Activated CD8-positive, alpha-beta T cell treated with anti-CD3 and anti-CD28 coated beads for 36 hours (primary cell): ENCODE measurements around the gene CENPB. TPM values are rescaled to one million over a fixed set of nuclear protein-coding genes. Genes with fewer than 3 reads are reported as not detected.
"Not testable (repeated sequence)": the region's sequence is repeated elsewhere in the genome, so short reads cannot be mapped to it uniquely, and the experiment has no call there.

Source experiments
- ATAC-seq: fragments of 200-7000 bp; cut with Tn5 transposase; one replicate; pipeline ENCODE4 v1.10.0; 2021; ENCODE audit warnings: mild to moderate bottlenecking, moderate library complexity
- CTCF ChIA-PET: fragments of 350-600 bp; sonication (Branson Sonifier 250); formaldehyde crosslinking; loops from one replicate; lab custom pipeline; 2021; ENCODE audit warnings: antibody characterized with exemption; lab: Charles Lee
- POLR2A ChIA-PET: fragments of 350-600 bp; sonication (Branson Sonifier 250); formaldehyde crosslinking; loops from one replicate; lab custom pipeline; 2021; ENCODE audit warnings: antibody characterized with exemption; lab: Charles Lee
- DNase-seq: peaks from one replicate; pipeline ENCODE4 v3.0.0-alpha.2; 2020
- H3K27ac Mint-ChIP-seq: one replicate; pipeline ENCODE4 v1.8.0; 2021; ENCODE audit warnings: mild to moderate bottlenecking, mixed read lengths
- H3K27me3 Mint-ChIP-seq: one replicate; pipeline ENCODE4 v1.8.0; 2021; ENCODE audit warnings: mixed read lengths
- H3K36me3 Mint-ChIP-seq: one replicate; pipeline ENCODE4 v1.8.0; 2021; ENCODE audit warnings: low read depth, mixed read lengths
- H3K4me1 Mint-ChIP-seq: one replicate; pipeline ENCODE4 v1.8.0; 2021; ENCODE audit warnings: low read depth, mixed read lengths
- H3K4me3 Mint-ChIP-seq: one replicate; pipeline ENCODE4 v1.8.0; 2021; ENCODE audit warnings: mild to moderate bottlenecking, moderate library complexity, mixed read lengths
- H3K9me3 Mint-ChIP-seq: one replicate; pipeline ENCODE4 v1.8.0; 2021; ENCODE audit warnings: mixed read lengths
- intact Hi-C: fragments of 100-400 bp; cut with micrococcal nuclease; formaldehyde crosslinking; loops from one replicate; pipeline ENCODE4 v1.10.0; 2022
- total RNA-seq, 2 experiments: library from RNA; stranded (reverse); gene quantifications; one replicate each; pipeline ENCODE4 v1.2.3, GENCODE V29; 2021
- TF ChIP-seq, protein P1 (sequence below): fragments of 200-600 bp; IDR thresholded peaks from one replicate; pipeline ENCODE4 v1.8.0; 2022; ENCODE audit warnings: antibody characterized with exemption, mild to moderate bottlenecking

CENPB gene
- total RNA-seq, 2 experiments from 2014 or later = 35.0 to 35.4 TPM

DNA sequence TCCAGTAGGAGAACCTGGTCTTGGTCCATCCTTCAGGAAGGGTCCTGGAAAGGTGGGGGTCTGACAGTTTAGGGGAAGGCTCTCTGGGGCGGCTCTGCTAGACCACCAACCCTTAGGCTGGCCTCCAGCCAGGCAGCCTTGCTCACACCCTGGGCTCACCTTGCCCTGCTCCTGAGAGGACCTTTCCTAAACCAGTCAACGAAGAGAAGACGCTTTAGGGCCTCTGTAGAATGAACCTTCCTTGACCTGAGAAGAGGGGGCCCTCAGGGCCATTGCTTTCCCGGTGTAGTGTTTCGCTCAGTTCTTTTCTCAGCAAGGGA is 10.6 kb upstream of the CENPB start:
- H3K27ac Mint-ChIP-seq = peak overlapping the region; percentile 93
- H3K27me3 Mint-ChIP-seq = no peaks in the 10 kb centered on the region
- TF ChIP-seq, protein P1, sequence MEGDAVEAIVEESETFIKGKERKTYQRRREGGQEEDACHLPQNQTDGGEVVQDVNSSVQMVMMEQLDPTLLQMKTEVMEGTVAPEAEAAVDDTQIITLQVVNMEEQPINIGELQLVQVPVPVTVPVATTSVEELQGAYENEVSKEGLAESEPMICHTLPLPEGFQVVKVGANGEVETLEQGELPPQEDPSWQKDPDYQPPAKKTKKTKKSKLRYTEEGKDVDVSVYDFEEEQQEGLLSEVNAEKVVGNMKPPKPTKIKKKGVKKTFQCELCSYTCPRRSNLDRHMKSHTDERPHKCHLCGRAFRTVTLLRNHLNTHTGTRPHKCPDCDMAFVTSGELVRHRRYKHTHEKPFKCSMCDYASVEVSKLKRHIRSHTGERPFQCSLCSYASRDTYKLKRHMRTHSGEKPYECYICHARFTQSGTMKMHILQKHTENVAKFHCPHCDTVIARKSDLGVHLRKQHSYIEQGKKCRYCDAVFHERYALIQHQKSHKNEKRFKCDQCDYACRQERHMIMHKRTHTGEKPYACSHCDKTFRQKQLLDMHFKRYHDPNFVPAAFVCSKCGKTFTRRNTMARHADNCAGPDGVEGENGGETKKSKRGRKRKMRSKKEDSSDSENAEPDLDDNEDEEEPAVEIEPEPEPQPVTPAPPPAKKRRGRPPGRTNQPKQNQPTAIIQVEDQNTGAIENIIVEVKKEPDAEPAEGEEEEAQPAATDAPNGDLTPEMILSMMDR = no peak
- POLR2A ChIA-PET = interaction anchor here (0.6 to 1.8 kb wide), 4 partner anchors 14 to 48 kb away, joined by 3 to 8 read pairs (median 3); partner anchors contain the start of gene AP5S1
- H3K36me3 Mint-ChIP-seq = peaks cover 48% of the 10 kb centered on the region
- DNase-seq (no peak), ATAC-seq (no peak)
- H3K9me3 Mint-ChIP-seq = no peaks in the 10 kb centered on the region
- intact Hi-C loops = no loop called here
- peak overlapping the region; percentile 99 for H3K4me3 Mint-ChIP-seq
- CTCF ChIA-PET = no interaction called here
- peaks cover 49% of the 10 kb centered on the region for H3K4me1 Mint-ChIP-seq

DNA sequence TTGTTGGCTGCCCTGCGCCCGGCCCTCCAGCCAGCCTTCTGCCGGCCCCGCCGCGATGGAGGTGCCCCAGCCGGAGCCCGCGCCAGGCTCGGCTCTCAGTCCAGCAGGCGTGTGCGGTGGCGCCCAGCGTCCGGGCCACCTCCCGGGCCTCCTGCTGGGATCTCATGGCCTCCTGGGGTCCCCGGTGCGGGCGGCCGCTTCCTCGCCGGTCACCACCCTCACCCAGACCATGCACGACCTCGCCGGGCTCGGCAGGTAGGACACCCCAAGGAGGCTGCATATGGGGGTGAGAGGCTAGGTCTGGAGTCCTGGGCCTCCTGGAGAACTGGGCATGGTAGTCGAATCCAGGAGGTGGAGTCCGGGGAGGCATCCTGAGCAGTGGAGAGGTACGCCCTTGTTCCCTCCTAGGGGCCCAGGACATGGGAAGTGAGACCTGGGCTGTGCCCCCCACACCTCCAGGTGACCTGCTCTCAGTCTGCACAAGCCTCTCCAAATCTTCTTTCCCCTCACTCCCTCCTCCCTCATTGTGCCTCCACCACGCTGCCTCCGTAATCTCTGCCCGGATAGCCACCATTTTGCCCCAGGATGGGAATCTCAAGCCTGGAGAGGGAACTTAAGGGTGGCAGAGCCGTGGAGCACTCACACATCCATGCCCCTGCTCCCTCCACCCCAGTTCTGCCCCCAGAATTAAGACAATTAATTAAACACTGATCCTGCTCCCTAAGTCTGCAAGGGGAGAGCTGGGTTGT is 10.1 kb upstream of the CENPB start:
- DNase-seq (no peak), ATAC-seq (peak; percentile 1)
- POLR2A ChIA-PET = interaction anchor here (0.6 to 2.1 kb wide), 9 partner anchors 9 to 49 kb away, joined by 3 to 10 read pairs (median 3); partner anchors contain the start of genes AP5S1 and CENPB
- H3K27me3 Mint-ChIP-seq = no peaks in the 10 kb centered on the region
- no peaks in the 10 kb centered on the region for H3K9me3 Mint-ChIP-seq
- peaks cover 49% of the 10 kb centered on the region for H3K4me1 Mint-ChIP-seq
- peak overlapping the region; percentile 93 for H3K27ac Mint-ChIP-seq
- CTCF ChIA-PET = interaction anchor here (1.2 to 1.8 kb wide), 5 partner anchors 9 to 24 kb away, joined by 3 to 9 read pairs (median 4); partner anchors contain the start of genes AP5S1 and CENPB
- peak overlapping the region; percentile 99 for H3K4me3 Mint-ChIP-seq
- H3K36me3 Mint-ChIP-seq = peaks cover 43% of the 10 kb centered on the region
- TF ChIP-seq, protein P1 = no peak
- intact Hi-C loops = no loop called here

DNA sequence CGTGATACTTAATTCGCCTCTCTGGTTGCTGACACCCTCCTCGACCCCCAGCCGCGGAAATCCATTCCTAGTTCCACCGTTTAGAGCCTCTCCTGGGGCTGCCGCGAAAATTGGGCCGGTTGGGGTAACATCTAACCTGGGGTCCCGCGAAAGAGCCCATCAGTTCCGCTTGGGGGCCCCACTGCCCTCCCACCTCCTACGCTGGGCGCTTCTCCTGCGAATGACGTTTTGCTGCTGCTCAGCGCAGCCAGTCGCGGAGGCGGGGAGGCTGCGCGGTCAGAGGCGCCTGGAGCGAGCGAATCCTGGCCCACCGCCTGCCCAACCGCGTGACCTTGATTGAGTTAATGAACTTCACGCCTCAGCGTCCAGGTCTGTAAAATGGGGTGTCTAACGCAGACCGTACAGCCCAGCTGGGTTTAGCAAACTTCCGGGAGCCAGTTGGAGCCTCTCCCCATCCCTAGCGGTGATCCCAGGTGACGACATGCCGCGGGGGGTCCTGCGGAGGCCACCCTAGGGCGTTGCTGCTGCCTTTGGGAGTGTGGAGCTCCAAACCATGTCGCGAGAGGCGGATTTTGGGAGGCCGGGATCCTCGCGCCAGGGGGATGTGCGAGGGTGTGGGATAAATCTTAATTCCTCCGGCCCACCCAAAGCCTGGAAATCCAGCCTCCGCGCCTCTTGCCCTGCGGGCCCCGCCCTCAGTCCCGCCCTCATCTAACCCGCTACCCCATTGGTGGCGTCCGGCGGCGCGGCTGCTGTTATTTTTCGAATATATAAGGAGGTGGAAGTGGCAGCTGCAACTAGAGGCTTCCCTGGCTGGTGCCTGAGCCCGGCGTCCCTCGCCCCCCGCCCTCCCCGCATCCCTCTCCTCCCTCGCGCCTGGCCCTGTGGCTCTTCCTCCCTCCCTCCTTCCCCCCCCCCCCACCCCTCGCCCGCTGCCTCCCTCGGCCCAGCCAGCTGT is 9.2 kb upstream of the CENPB start, which contains the start of gene CDC25B:
Gene CDC25B (plus strand): TSS at position 800 of the 958 bp plus-strand sequence. CDS start 222 bp downstream, outside the sequence.
- H3K27ac Mint-ChIP-seq = peak within 1 kb of the TSS; percentile 99
- no peaks in the 10 kb centered on the region for H3K9me3 Mint-ChIP-seq
- POLR2A ChIA-PET = interaction anchor here (0.8 to 2.1 kb wide), 13 partner anchors 8 to 289 kb away, joined by 3 to 10 read pairs (median 4); partner anchors contain the start of genes ADISSP, AP5S1 and CENPB
- ATAC-seq (peak; percentile 78), DNase-seq (peak; percentile 96)
- peaks cover 44% of the 10 kb centered on the region for H3K4me1 Mint-ChIP-seq
- CTCF ChIA-PET = interaction anchor here (1.0 to 1.8 kb wide), 8 partner anchors 8 to 59 kb away, joined by 3 to 9 read pairs (median 4); partner anchors contain the start of genes AP5S1, CENPB and SPEF1
- peak within 1 kb of the TSS; percentile 99 for H3K4me3 Mint-ChIP-seq
- H3K36me3 Mint-ChIP-seq = peaks cover 36% of the 10 kb centered on the region
- TF ChIP-seq, protein P1 = peak; percentile 38
- intact Hi-C loops = no loop called here
- no peaks in the 10 kb centered on the region for H3K27me3 Mint-ChIP-seq

DNA sequence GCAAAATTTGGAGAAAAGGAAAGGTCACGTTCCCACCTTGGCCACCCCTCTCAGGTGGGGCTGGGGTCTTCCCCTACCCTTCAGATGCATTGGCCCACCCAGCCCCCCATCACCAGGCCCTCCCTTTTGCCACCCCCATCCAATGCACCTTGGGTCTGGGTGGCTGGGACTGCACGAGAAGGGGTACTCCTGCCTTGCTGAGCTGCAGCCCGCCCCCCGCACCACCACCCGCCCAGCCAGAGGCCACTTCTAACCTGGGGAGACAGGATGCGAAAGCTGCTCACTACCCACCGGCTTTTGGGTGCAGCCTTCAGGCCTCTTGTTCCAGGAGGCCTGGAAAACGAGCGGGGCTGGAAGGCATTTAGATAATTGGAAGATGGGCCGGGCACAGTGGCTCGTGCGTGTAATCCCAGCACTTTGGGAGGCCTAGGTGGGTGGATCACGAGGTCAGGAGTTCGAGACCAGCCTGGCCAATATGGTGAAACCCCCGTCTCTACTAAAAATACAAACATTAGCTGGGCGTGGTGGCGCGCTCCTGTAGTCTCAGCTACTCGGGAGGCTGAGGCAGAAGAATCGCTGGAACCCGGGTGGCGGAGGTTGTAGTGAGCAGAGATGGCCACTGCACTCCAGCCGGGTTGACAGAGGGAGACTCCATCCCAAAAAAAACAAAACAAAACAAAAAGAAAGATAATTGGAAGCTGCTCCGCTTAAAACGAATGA is 8.3 kb upstream of the CENPB start:
- TF ChIP-seq, protein P1 = no peak
- Mint-ChIP-seq H3K27ac (peak overlapping the region; percentile 99), H3K9me3 (no peaks in the 10 kb centered on the region), H3K4me3 (peak overlapping the region; percentile 99), H3K36me3 (peaks cover 29% of the 10 kb centered on the region), H3K27me3 (no peaks in the 10 kb centered on the region), H3K4me1 (peaks cover 35% of the 10 kb centered on the region)
- ATAC-seq (no peak), DNase-seq (no peak)
- ChIA-PET POLR2A (interaction anchor here (1.2 to 2.1 kb wide), 7 partner anchors 7 to 30 kb away, joined by 4 to 10 read pairs (median 8); partner anchors contain the start of genes ADISSP, AP5S1 and CENPB), CTCF (interaction anchor here (1.0 to 1.8 kb wide), 5 partner anchors 9 to 60 kb away, joined by 3 to 5 read pairs (median 3); partner anchors contain the start of genes CENPB and SPEF1)
- intact Hi-C loops = no loop called here

DNA sequence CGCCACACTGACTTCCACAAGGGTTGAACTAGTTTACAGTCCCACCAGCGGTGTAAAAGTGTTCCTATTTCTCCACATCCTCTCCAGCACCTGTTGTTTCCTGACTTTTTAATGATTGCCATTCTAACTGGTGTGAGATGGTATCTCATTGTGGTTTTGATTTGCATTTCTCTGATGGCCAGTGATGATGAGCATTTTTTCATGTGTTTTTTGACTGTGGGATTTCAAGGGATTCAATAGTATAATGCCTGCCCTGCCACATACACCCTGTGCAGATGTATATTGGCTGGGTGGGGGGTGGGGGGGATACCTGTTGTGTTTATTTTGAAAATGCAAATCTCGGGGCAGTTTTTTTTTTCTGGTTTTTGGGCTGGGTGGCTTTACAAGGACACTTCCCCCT is 7.6 kb upstream of the CENPB start:
- CTCF ChIA-PET = interaction anchor here (1.2 kb wide), 1 partner anchor 13 kb away, joined by 3 read pairs; the partner anchor contains the start of gene SPEF1
- H3K27me3 Mint-ChIP-seq, H3K4me3 Mint-ChIP-seq, DNase-seq, H3K9me3 Mint-ChIP-seq, ATAC-seq, H3K27ac Mint-ChIP-seq, intact Hi-C loops: not testable (repeated sequence)
- POLR2A ChIA-PET = interaction anchor here (1.5 to 1.9 kb wide), 2 partner anchors 18 to 26 kb away, joined by 8 to 9 read pairs; partner anchors contain the start of gene AP5S1
- H3K36me3 Mint-ChIP-seq = peaks cover 24% of the 10 kb centered on the region
- H3K4me1 Mint-ChIP-seq = peaks cover 28% of the 10 kb centered on the region

DNA sequence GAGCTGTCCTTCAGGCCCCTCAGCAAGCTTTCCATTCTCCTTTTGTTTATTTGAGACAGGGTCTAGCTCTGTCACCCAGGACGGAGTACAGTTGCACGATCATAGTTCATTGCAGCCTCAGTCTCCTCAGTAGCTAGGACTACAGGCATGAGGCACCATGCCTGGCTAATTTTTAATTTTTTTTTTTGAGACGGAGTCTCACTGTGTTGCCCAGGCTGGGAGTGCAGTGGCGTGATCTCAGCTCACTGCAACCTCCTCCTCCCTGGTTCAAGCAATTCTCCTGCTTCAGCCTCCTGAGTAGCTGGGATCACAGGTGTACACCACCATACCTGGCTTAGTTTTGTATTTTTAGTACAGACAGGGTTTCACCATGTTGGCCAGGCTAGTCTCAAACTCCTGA is 2.7 kb upstream of the CENPB start:
- H3K4me3 Mint-ChIP-seq = not testable (repeated sequence)

More for the DNA sequence above, 2.7 kb upstream of the CENPB start:
- H3K9me3 Mint-ChIP-seq, intact Hi-C loops, ATAC-seq, DNase-seq, H3K27ac Mint-ChIP-seq, H3K27me3 Mint-ChIP-seq, H3K36me3 Mint-ChIP-seq: not testable (repeated sequence)
- peaks cover 25% of the 10 kb centered on the region for H3K4me1 Mint-ChIP-seq
- CTCF ChIA-PET = interaction anchor here (0.7 to 5.9 kb wide), 4 partner anchors 26 to 65 kb away, joined by 3 to 69 read pairs (median 14); partner anchors contain the start of gene AP5S1
- POLR2A ChIA-PET = interaction anchor here (0.6 kb wide), 1 partner anchor 30 kb away, joined by 3 read pairs; no protein-coding TSS in a partner anchor
